ENCODE results near the gene MRPL18.

Gene MRPL18

DNA sequence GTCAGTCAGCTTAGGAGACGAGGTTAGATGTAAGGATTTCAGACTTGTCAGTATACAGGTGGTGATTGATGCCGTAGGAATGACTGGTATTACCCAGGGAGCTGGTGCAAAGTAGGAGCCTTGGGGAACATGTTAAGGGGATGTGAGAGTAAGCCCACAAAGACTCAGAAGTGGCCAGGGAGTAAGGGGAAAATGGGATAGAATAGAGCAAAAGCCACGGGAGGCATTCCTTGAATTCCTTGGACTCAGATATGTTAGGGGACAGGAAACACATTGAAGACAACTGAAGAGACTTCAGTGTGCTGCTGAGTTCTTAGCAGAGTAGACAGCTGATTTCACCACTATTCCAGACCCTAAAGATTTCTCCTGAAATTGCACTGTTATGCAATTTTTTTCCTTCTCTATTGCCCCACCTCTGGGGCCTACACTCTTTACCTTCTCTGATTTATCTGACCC, 29.6 kb upstream of the MRPL18 start:
- DNase-seq, result peak in 1 of 2 experiments; percentile 38
- TF ChIP-seq POLR2A (IDR thresholded peaks at IDR 0.05; ENCODE audit: low read length) (no peak), GATA1 (IDR thresholded peaks at IDR 0.05; ENCODE audit: low read depth, low read length) (no peak)

DNA sequence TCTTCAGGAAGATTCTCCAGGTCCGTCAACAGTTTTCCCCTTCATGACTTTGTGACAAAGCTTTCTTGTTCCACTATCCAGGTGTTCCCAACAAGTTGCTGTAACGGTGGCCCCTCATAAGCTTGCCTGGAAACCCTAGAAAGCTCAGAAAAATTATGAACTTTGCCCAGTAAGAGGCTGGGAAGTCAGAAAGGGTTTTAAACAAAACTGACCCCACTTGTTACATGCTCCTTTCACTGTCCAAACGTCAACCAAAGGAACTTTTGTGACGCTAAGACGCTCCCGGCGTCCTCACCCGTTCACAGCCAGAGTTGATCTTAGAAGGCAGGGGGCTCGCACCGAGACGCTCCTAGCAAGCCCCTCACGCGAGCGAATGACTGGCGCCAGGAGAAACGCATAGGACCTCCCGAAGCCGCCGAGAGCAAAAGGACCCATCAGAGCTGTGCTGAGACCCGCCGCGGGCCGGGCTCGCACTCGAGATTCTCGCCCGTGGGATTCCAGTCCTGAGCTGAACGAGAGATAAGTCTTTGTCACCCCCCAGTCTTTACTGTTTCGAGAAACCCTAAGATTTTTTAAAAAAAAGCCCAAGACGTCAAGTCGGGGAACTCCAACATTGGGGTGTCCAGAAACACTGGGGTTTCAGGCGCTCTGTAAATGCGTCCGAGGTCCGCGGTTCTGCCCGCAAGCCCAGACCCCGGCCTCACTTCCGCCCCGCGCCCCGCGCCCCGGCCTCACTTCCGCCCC, 29.0 kb upstream of the MRPL18 start:
- TF ChIP-seq GATA1 (IDR thresholded peaks at IDR 0.05; ENCODE audit: low read depth, low read length) (no peak), POLR2A (IDR thresholded peaks at IDR 0.05; ENCODE audit: low read length) (no peak)
- peak in 1 of 2 experiments; percentile 71 for DNase-seq

DNA sequence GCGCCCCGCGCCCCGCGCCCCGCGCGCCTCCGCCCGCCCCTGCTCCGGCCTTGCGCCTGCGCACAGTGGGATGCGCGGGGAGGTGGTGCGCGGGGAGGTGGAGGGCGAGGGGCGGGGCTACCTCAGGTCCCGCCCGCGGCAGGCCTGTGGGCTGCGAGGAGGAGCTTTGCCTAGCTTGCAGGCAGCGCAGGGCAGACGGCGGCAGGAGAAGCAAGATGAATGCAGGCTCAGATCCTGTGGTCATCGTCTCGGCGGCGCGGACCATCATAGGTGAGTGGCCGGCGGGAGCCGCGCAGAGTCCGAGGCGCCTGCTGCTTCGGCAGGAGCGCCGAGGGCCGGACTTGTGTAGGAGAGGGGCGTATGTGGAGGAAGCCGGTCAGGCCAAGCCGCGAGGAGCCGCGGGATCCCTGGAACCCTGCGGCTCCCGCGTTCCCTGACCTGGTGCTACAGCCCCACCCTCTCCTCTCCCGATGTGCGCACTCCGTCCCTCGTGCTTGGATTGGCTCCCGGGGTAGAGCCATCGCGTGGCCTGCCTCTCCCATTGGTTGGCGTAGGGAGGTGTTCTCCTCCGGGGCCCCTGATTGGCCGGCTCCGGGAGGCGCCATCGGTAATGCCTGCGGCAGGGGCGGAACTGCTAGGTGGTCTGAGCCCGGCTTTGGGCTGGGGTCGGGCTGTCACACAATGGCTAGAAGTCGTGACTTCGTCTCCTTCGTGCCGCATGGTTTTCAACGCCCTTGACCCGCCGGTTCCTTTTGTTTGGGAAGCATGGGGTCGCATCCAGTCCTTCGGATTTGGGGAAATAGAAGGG, 28.2 kb upstream of the MRPL18 start, which contains the start of gene ACAT2:
Gene ACAT2 (plus strand): TSS at position 173 of the 808 bp plus-strand sequence. CDS start 43 bp downstream, at position 216.
- TF ChIP-seq GATA1 (IDR thresholded peaks at IDR 0.05; ENCODE audit: low read depth, low read length) (no peak), POLR2A (IDR thresholded peaks at IDR 0.05; ENCODE audit: low read length) (peak; percentile 85)
- peak; percentile 94 to 95 for DNase-seq

DNA sequence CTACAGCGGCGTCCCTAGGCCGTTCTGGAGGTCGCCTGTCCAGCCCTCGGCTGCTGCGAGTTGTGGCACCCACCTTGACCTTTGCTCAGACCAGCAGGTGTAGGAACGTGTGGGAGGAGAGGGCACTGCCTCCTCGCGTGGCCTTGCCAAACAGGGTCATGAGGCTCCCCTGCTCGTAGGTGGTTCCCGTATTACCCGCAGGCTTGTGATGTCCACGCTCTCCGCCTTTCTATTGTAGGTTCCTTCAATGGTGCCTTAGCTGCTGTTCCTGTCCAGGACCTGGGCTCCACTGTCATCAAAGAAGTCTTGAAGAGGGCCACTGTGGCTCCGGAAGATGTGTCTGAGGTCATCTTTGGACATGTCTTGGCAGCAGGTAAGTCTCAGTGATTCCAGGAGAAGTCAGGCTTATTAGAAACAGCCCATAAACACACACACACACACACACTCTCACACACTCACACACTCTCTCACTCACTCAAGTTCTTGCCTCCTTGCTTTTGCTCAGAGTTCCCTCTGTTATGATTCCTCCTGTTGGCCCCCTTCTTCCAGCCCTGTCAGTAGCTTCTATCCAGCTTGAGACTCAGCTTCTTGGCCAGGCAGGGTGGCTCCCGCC, 27.5 kb upstream of the MRPL18 start:
- TF ChIP-seq GATA1 (IDR thresholded peaks at IDR 0.05; ENCODE audit: low read depth, low read length), result no peak
- no peak for TF ChIP-seq POLR2A (IDR thresholded peaks at IDR 0.05; ENCODE audit: low read length)
- DNase-seq, result peak; percentile 45 to 56

DNA sequence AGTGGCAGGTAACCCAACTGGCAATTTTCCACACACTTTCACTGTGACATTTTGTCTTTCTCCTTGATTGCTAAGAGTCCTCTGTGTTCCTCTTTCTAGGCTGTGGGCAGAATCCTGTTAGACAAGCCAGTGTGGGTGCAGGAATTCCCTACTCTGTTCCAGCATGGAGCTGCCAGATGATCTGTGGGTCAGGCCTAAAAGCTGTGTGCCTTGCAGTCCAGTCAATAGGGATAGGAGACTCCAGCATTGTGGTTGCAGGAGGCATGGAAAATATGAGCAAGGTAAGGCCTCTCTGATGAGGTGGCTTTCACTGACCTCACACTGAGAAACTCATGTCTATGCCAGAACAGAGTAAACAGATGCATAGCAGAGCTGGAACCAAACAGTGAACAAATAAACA, 23.4 kb upstream of the MRPL18 start:
- no peak for TF ChIP-seq GATA1 (IDR thresholded peaks at IDR 0.05; ENCODE audit: low read depth, low read length)
- TF ChIP-seq POLR2A (IDR thresholded peaks at IDR 0.05; ENCODE audit: low read length), result no peak
- DNase-seq, result no peak

DNA sequence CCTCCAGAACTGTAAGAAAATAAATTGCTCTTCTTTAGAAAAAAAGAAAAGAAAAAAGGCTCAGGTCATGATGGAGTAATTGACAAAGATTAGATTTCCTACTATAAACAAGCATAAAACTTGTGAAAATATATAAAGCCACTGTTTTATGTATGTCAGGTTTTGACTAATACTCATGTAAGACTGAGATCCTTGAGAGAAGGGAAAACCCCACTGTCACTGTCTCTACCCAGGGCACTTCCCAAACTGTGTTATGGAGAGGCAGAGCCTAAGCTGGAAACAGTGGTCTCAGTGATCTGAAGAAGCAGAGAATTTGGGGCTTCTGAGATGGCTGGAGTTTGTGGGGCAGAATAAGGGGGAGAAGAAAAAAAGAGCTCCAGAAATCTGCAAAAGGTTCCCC, 20.8 kb upstream of the MRPL18 start:
- DNase-seq, result no peak
- TF ChIP-seq POLR2A (IDR thresholded peaks at IDR 0.05; ENCODE audit: low read length) (no peak), GATA1 (IDR thresholded peaks at IDR 0.05; ENCODE audit: low read depth, low read length) (no peak)

DNA sequence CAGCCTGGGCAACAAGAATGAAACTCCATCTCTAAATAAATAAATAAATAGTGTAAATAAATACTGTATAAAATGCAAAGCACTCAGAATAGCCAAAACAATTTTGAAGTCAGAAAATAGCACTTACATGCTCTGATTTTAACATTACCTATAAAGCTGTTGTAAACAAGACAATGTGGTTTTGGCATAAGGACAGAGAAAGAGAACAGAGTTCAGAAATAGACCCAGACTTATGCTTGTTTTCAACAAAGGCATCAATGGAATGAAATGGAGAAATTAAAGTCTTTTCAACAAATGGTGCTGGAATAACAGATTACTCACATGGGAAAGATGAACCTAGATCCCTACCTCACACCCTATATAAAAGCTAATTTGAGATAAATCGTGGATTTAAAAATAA, 18.1 kb upstream of the MRPL18 start:
- TF ChIP-seq POLR2A (IDR thresholded peaks at IDR 0.05; ENCODE audit: low read length) (no peak), GATA1 (IDR thresholded peaks at IDR 0.05; ENCODE audit: low read depth, low read length) (no peak)
- no peak for DNase-seq

DNA sequence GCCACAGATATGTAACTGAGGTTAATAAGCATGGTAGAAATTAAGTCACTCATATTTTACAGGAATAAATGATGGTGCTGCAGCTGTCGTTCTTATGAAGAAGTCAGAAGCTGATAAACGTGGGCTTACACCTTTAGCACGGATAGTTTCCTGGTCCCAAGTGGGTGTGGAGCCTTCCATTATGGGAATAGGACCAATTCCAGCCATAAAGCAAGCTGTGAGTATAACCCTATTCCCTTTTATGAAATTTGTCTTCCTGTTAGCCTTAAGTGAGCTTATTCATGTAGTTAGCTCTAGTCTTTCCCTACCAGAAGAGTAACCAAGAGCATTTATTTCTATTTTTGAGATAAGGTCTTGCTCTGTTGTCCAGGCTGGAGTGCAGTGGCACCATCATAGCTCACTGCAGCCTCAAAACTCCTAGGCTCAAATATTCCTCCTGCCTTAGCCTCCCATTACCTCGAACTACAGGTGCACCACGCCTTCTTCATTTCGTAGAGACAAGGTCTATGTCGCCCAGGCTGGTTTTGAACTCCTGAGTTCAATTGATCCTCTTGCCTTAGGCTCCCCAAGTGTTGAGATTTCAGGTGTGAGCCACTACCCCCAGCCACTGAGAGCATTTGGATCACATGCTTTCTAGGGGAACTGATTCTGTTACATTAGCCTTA, 12.9 kb upstream of the MRPL18 start:
- TF ChIP-seq GATA1 (IDR thresholded peaks at IDR 0.05; ENCODE audit: low read depth, low read length) (no peak), POLR2A (IDR thresholded peaks at IDR 0.05; ENCODE audit: low read length) (no peak)

DNA sequence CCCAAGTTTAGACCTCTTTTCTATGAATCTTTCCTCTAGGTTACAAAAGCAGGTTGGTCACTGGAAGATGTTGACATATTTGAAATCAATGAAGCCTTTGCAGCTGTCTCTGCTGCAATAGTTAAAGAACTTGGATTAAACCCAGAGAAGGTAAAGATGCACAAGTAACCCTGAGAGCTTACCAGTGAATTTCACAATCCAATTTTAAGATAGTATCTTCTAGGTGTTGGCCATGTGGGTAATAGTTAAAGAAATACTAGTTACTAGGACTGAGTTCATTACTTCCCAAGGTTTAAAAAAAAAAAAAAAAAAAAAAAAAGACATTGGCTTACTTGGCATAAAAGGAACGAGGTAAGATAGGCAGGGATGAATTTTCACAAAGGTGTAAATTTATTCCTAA, 12.1 kb upstream of the MRPL18 start:
- TF ChIP-seq POLR2A (IDR thresholded peaks at IDR 0.05; ENCODE audit: low read length), result no peak
- TF ChIP-seq GATA1 (IDR thresholded peaks at IDR 0.05; ENCODE audit: low read depth, low read length), result no peak
- DNase-seq, result no peak

More for the DNA sequence above, 12.9 kb upstream of the MRPL18 start:
- no peak for DNase-seq

DNA sequence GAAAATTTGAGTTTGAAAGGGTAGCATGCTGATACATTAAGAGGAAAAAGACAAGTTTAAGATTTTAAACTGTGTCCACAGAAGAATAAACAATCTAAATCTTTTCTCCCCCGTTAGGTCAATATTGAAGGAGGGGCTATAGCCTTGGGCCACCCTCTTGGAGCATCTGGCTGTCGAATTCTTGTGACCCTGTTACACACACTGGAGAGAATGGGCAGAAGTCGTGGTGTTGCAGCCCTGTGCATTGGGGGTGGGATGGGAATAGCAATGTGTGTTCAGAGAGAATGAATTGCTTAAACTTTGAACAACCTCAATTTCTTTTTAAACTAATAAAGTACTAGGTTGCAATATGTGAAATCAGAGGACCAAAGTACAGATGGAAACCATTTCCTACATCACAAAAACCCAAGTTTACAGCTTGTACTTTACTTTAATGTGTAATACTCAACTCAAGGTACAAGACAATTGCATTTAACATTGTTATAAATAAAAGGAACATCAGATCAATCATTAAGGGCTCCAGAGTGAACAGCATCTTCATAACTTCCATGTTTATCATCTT, 11.6 kb upstream of the MRPL18 start:
- DNase-seq, result no peak
- TF ChIP-seq POLR2A (IDR thresholded peaks at IDR 0.05; ENCODE audit: low read length) (no peak), GATA1 (IDR thresholded peaks at IDR 0.05; ENCODE audit: low read depth, low read length) (no peak)

DNA sequence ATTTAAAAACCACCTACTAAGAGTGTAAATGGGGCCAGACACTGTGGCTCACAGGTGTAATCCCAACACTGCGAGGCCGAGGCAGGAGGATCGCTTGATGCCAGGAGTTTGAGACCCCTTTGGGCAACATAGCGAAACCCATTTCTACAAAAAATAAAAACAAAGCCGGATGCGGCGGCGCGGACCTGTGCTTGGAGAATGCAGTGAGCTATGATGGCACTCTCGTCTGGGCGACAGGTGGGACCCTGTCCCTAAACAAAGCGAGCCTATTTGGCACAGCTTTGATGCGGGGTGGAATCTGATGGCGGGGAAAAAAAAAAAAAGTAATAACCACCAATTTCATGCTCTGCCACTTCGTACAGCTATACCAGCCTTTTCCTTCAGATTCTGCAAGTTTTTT, 2.0 kb upstream of the MRPL18 start:
- peak in 1 of 2 experiments; percentile 22 for DNase-seq
- TF ChIP-seq POLR2A (IDR thresholded peaks at IDR 0.05; ENCODE audit: low read length) (no peak), GATA1 (IDR thresholded peaks at IDR 0.05; ENCODE audit: low read depth, low read length) (no peak)

DNA sequence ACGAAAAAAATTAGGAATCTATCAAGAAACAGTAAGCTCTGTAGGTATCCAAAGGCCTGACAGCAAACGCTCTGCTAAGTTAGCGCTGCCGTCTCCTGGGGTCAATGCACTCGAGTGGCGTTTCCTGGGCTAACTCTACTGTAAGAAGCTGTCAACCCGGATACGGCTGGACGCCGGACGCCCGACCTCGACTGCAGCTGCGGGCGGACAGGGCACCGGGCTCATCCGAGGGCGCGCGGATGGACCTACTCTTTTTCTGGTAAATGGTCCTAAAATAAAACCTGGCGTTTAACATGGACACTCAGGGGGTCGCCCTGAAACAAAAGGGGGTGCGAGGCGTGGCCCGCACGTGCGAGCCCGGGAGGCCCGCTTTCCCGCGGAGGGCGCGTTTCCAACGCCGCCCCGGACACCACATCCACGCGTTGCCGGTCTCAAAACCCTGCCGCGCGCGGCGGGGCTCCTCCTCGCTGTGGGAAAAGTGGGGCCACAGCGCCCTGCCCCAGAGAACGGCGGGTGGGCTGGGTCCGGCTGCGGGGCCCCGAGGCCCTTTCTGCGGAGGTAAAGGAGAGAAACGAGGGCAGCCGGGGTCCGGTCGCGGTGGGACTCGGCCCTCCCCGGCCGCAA, 1.4 kb upstream of the MRPL18 start:
- TF ChIP-seq POLR2A (IDR thresholded peaks at IDR 0.05; ENCODE audit: low read length) (no peak), GATA1 (IDR thresholded peaks at IDR 0.05; ENCODE audit: low read depth, low read length) (no peak)
- DNase-seq, result peak; percentile 68 to 73
